Immature natural killer cell (primary cell): ENCODE data around the gene ACTC1. TPM values are rescaled to one million over a fixed set of nuclear protein-coding genes. Genes with fewer than 3 reads are reported as not detected.
"Not testable (repeated sequence)": the region's sequence is repeated elsewhere in the genome, so short reads cannot be mapped to it uniquely, and the experiment has no call there.

ENCODE experiments used
- DNase-seq, 3 donors: peaks; one replicate each; pipeline ENCODE4 v3.0.0; 2022; ENCODE audit warnings: mixed read lengths in 1 of 3
- H3K27ac Mint-ChIP-seq, 6 donors: one replicate each; pipeline ENCODE4 v1.8.0; 2020; ENCODE audit warnings: mixed read lengths in 6 of 6, mild to moderate bottlenecking in 5 of 6, inconsistent platforms in 4 of 6, moderate library complexity in 3 of 6
- H3K27me3 Mint-ChIP-seq, 3 donors: one replicate each; pipeline ENCODE4 v1.8.0; 2020 to 2021; ENCODE audit warnings: low read depth in 3 of 3, mild to moderate bottlenecking in 3 of 3, mixed read lengths in 3 of 3, moderate library complexity in 3 of 3, inconsistent platforms in 1 of 3
- H3K36me3 Mint-ChIP-seq, 3 donors: one replicate each; pipeline ENCODE4 v1.8.0; 2020; ENCODE audit warnings: mixed read lengths in 3 of 3, inconsistent platforms in 2 of 3, mild to moderate bottlenecking in 2 of 3
- H3K4me1 Mint-ChIP-seq, 2 donors: one replicate each; pipeline ENCODE4 v1.8.0; 2020; ENCODE audit warnings: inconsistent platforms in 2 of 2, mild to moderate bottlenecking in 2 of 2, mixed read lengths in 2 of 2, moderate library complexity in 1 of 2
- H3K4me3 Mint-ChIP-seq, 5 donors: one replicate each; pipeline ENCODE4 v1.8.0; 2020; ENCODE audit warnings: mild to moderate bottlenecking in 5 of 5, mixed read lengths in 5 of 5, inconsistent platforms in 3 of 5, moderate library complexity in 3 of 5
- H3K9me3 Mint-ChIP-seq, 6 donors: one replicate each; pipeline ENCODE4 v1.8.0; 2020; ENCODE audit warnings: mild to moderate bottlenecking in 6 of 6, mixed read lengths in 6 of 6, inconsistent platforms in 4 of 6, moderate library complexity in 3 of 6
- polyA plus RNA-seq, 3 donors: library from polyadenylated mRNA; unstranded; fragments of 300-500 nt; fragmentation: Illumina TruSeq; gene quantifications; one replicate each; pipeline ENCODE4 v1.2.3, GENCODE V29; 2021

The ACTC1 gene
- polyA plus RNA-seq, 3 donors from 2014 or later = not detected

DNA sequence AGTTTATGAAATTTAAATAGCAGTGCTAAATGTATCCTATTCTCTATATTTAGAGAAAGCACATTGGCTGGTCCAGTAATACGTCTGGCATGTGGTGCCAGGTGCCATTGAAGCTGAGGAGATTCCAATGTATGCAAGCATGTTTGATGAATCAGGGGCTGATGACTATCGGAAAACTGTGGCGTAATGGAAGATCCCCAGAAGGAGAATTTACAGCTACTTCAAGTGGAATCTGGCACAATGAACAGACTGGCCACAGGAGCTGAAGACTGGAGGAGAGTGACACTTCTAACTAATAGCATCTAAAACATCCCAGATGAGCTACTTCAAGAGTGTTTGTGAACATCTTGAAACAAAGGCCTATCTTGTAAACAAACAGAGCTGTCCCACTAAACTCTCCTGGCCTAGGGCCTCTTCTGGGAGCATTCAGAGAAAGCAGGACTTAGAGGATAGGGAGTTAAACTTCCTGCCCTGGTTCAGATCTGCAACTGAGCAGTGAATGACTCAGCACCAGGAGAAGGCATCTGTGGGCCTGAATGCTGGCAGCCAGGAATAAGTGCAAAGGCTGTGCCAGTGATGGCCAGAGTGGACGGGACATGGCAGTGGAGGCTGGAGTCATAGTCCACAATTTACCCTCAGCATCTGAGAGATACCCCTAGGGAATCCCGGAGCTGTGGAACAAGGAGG, 15.2 kb upstream of the ACTC1 start:
- Mint-ChIP-seq H3K27me3 (peaks cover 4 to 19% (median 7%) of the 10 kb centered on the region in 3 donors), H3K4me1 (no peaks in the 10 kb centered on the region), H3K4me3 (no peak overlapping the region), H3K36me3 (no peaks in the 10 kb centered on the region), H3K27ac (no peak overlapping the region), H3K9me3 (peaks cover 0 to 9% (median 0%) of the 10 kb centered on the region in 6 donors)
- no peak for DNase-seq

DNA sequence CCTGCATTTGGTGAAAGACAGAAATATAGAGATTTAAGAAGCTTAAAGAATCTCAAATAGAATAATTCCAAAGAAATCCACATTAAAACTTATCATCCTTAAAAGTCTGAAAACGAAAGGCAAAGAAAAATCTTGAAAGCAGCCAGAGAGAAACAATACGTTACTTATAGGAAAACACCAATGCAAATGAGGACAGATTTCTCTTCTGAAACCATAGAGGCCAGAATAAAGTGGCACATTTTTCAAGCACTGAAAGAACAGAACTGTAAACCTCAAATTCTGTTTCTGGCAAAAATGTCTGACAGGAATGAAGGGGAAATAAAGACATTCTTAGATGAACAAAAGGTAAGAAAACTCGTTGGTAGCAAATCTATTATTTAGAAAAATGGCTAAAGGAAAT, 13.8 kb upstream of the ACTC1 start:
- Mint-ChIP-seq H3K4me3 (no peak overlapping the region), H3K9me3 (peaks cover 0 to 9% (median 0%) of the 10 kb centered on the region in 6 donors), H3K27me3 (peaks cover 4 to 17% (median 7%) of the 10 kb centered on the region in 3 donors), H3K4me1 (no peaks in the 10 kb centered on the region), H3K27ac (no peak overlapping the region), H3K36me3 (no peaks in the 10 kb centered on the region)
- no peak for DNase-seq

DNA sequence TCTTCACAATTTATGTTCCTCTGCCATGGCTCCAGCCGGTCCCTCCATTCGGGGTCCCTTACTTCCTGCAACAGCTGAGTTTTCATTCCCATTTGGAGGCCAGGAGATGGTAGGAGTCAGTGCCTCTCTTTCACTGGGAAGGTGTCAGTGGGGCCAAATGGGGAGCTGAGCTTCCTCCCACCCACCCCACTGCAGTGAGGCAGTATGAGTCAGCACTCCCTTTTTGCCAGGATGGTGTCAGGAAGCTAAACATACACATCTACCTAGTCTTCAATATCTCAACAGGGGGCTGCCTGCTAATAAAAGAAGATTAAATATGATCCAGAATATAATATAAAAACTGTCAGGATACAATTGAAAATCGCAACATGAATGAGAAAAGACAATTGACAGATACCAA, 12.7 kb upstream of the ACTC1 start:
- Mint-ChIP-seq H3K27me3 (peaks cover 2 to 17% (median 8%) of the 10 kb centered on the region in 3 donors), H3K9me3 (peaks cover 0 to 9% (median 0%) of the 10 kb centered on the region in 6 donors), H3K4me1 (no peaks in the 10 kb centered on the region), H3K4me3 (no peak overlapping the region), H3K36me3 (no peaks in the 10 kb centered on the region), H3K27ac (no peak overlapping the region)
- DNase-seq = no peak

DNA sequence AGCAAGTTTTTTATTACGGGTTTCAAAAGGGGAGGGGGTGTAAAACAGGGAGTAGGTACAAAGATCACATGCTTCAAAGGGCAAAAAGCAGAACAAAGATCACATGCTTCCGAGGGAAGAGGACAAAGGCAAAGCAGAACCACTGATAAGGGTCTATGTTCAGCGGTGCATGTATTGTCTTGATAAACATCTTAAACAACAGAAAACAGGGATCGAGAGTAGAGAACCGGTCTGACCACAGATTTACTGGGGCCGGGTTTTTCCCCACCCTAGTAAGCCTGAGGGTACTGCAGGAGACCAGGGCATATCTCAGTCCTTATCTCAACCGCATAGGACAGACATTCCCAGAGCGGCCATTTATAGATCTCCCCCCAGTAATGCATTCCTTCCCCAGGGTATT, 11.9 kb upstream of the ACTC1 start:
- H3K9me3 Mint-ChIP-seq, H3K4me1 Mint-ChIP-seq, DNase-seq, H3K27ac Mint-ChIP-seq, H3K36me3 Mint-ChIP-seq, H3K4me3 Mint-ChIP-seq: not testable (repeated sequence)
- H3K27me3 Mint-ChIP-seq = peaks cover 5 to 17% (median 8%) of the 10 kb centered on the region in 3 donors

DNA sequence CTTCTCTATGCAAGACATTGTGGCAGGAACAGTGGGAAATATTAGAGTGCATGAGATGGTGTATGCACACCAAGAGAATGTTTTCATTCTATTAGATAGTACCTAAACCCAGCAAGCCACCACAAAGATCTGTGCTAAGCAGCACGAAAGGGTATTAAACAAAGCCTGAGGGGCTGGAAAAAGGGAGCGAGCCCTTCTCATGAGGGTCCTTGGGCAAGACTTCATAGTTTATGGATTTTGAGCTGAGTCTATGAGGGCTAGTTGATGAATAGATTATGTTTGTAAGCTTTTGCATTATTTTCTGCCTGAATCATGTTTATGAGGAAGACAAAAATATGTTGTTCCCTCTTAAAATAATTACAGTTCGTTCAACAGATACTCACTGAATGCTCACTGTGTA, 9.4 kb upstream of the ACTC1 start:
- Mint-ChIP-seq H3K36me3 (no peaks in the 10 kb centered on the region), H3K27ac (no peak overlapping the region), H3K4me1 (no peaks in the 10 kb centered on the region), H3K4me3 (no peak overlapping the region), H3K27me3 (peaks cover 3 to 22% (median 5%) of the 10 kb centered on the region in 3 donors), H3K9me3 (peaks cover 0 to 9% (median under 1%) of the 10 kb centered on the region in 6 donors)
- DNase-seq = no peak

DNA sequence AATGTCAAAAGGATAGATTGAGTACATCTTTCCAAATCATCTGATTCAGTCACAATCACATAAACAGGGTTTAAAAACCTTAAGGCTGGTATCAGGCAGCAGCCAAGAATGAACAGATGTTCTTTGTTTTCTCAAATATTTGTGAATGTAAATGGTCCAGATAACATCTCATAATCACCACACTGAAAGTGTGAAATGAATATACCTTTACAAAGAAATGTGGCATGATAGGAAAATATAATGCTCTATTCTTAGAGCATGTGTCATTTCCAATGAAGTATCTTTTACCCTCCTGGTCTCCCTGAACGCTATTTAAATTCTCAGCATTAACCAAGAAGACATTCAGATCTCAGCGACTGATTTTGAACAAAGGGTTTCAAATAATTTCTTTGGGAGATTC, 8.8 kb upstream of the ACTC1 start:
- H3K27ac Mint-ChIP-seq = no peak overlapping the region
- peaks cover 3 to 22% (median 5%) of the 10 kb centered on the region in 3 donors for H3K27me3 Mint-ChIP-seq
- peaks cover 0 to 9% (median under 1%) of the 10 kb centered on the region in 6 donors for H3K9me3 Mint-ChIP-seq
- no peak overlapping the region for H3K4me3 Mint-ChIP-seq
- no peaks in the 10 kb centered on the region for H3K36me3 Mint-ChIP-seq
- DNase-seq = no peak
- no peaks in the 10 kb centered on the region for H3K4me1 Mint-ChIP-seq

DNA sequence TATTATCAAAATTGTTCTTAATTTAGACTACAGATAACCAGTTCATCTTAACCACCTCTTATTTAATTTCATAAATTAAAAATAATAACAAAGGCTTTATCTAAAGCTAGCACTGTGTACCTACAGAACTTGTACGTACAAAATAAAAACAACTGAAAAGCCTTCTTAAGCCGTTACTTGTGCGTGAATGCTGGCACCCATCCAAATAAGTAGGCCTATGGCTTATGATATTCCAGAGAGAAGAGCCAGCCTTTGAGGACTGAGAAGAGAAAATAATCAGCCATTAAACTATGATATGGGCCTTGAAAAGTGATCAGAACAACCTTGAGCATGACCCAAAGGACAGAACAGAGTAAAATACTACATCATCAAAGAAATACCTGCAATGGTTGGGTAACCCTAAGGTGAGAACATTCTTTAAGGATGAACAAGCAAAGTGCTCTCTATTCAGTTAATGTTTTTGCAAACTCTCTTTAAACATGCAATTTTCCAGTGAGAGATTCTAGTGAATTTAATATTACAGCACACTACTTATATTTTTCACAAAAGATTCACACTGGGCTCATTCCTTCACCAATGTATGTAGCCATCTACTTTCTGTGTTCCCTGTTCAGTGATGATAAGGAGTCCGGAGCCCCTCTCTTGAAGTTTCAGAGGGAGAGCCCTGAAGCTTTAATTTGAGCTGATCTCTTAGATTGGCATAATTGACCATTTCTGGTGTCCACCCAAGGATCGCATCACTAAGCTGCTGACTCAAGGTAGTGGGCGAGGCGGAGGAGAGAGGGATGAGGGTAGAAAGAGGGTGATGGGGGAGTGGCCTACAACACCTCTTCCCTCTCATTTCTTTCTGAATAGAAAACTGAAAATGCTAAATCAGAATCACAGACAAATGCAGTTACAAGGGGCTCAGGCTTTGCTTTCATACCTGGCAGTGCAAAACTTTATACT, 7.7 kb upstream of the ACTC1 start:
- no peaks in the 10 kb centered on the region for H3K36me3 Mint-ChIP-seq
- peaks cover 0 to 9% (median under 1%) of the 10 kb centered on the region in 6 donors for H3K9me3 Mint-ChIP-seq
- peaks cover 3 to 20% (median 8%) of the 10 kb centered on the region in 3 donors for H3K27me3 Mint-ChIP-seq
- DNase-seq = no peak
- no peak overlapping the region for H3K27ac Mint-ChIP-seq
- no peaks in the 10 kb centered on the region for H3K4me1 Mint-ChIP-seq
- no peak overlapping the region for H3K4me3 Mint-ChIP-seq

DNA sequence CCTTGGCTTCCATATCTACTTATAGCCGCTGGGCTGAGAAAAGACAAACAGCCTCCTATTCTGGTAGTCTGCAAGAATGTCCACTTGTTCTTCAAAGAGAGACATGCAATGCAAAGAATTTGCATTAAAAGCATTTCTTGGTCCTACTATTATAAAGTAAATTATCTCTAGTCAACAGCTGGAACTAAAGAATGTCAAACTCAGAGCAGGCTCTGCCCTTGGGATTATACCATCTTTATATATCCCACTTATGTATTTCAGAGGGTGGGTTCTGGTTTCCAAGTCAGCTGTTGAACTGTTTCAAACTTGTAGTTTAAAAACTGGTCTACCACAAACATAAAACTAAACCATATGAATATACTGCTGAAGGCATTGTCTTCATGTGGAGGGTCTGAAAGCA, 7.0 kb upstream of the ACTC1 start:
- peaks cover 0 to 9% (median under 1%) of the 10 kb centered on the region in 6 donors for H3K9me3 Mint-ChIP-seq
- H3K4me1 Mint-ChIP-seq = no peaks in the 10 kb centered on the region
- H3K36me3 Mint-ChIP-seq = no peaks in the 10 kb centered on the region

DNA sequence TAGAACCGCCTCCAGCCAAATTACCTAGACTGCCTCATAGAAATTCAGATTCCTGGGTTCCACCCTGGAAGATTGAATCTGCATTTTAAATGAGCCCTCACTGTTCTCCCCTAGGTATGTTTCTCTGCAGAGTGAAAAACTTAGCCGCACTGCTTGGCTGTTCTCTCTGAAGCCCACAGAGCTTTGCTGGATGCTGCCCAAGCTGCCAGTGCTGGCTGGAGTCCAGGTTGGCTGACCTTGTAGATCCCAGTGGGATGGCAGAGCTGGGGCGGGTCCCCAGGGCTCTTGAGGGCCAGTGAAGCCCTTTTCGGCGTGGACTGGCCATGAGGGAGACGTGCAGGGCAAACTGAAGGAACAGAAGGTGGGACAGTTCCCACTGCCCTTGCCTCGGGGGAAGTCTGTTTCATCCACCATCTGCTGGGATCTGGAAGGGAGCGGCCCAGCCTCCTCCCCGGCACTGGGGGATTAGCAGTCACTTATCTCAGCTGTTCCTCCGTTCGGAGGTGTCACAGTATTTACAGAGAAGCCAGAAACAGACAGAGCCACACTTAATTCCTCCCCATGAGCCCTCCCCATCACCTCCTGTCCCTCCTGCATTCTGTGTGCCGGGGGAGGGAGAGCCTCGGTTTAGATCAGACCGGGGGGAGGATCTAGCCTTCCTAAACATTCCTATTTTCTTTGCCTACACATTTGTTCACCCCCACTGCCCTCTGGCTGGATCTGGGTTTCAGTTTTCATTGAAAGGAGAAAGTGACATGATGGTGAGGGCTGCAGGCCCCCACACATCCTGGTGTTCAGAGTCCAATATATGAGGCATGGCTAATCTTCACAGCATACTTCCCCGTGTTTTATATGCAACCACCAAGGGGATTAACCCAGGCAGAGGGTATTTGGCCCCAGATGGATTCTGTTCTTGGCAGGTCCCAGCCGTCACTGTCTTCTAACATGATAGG, 4.1 kb upstream of the ACTC1 start:
- Mint-ChIP-seq H3K4me1 (no peaks in the 10 kb centered on the region), H3K27ac (no peak overlapping the region), H3K27me3 (peaks cover 6 to 13% (median 6%) of the 10 kb centered on the region in 3 donors), H3K4me3 (no peak overlapping the region), H3K9me3 (peaks cover 0 to 2% (median 0%) of the 10 kb centered on the region in 6 donors), H3K36me3 (no peaks in the 10 kb centered on the region)
- DNase-seq = no peak

More for the DNA sequence above, 7.0 kb upstream of the ACTC1 start:
- H3K27ac Mint-ChIP-seq = no peak overlapping the region
- peaks cover 4 to 14% (median 8%) of the 10 kb centered on the region in 3 donors for H3K27me3 Mint-ChIP-seq
- no peak for DNase-seq
- H3K4me3 Mint-ChIP-seq = no peak overlapping the region

DNA sequence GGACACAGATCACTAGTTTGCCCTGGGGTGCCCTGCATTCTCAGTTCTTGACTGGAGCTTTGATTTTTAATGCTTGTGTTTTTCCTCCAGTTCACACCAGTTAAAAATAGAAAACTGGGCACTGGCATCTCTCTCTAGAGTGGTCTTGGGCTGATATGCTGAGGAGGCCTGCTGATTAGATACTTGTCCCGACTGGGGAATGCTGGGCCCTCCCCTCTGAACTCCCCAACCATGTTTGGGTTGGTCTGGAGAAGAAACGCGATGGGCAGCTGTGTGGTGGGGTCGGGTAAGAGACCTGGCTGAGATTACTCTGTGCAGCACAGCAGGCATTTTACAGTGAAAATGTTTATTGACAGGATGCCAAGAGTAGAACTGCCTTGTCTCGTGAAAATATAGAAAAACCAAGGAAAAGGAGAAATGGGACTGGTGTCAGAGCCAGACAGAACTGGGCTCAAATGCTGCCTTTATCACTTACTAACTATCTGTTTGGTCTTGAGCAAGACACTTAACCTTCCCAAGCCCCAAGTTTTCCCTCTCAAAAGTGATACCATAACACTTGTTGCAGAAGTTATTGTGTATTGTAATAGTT, 1.6 kb upstream of the ACTC1 start:
- DNase-seq = no peak
- Mint-ChIP-seq H3K4me3 (no peak overlapping the region), H3K4me1 (no peaks in the 10 kb centered on the region), H3K9me3 (peaks cover 0 to 2% (median 0%) of the 10 kb centered on the region in 6 donors), H3K36me3 (no peaks in the 10 kb centered on the region), H3K27me3 (peaks cover 3 to 14% (median 7%) of the 10 kb centered on the region in 3 donors), H3K27ac (no peak overlapping the region)

DNA sequence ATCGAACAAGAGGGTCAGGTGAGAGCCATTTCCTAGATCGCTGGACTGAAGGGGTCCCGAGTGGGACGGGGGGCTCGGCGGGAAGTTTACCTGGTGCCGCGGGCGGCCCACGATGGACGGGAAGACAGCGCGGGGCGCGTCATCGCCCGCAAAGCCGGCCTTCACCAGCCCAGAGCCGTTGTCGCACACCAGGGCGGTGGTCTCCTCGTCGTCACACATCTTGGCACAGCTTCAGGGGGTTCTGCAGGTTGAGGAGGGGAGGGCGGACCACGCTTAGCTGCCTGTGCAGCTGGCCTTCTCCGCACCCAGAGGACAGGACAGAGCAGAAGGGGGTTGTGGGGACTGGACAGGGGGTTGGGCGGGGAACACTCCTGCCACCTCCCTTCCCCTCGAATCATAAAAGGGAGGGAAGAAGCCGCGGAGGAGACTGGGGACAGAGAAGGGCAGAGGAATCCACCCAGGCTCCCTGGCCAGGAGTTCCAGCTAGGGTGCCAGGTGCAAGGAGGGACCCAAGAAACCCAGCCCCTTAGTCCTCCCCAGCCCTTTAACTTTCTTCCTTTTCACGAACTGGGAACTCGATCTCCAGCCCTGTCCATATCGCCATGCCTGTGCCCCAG, 651 bp downstream of the ACTC1 start:
- no peaks in the 10 kb centered on the region for H3K4me1 Mint-ChIP-seq
- no peaks in the 10 kb centered on the region for H3K9me3 Mint-ChIP-seq
- DNase-seq = no peak
- peaks cover 3 to 7% (median 7%) of the 10 kb centered on the region in 3 donors for H3K27me3 Mint-ChIP-seq
- no peak overlapping the region for H3K4me3 Mint-ChIP-seq
- no peaks in the 10 kb centered on the region for H3K36me3 Mint-ChIP-seq
- no peak overlapping the region for H3K27ac Mint-ChIP-seq

DNA sequence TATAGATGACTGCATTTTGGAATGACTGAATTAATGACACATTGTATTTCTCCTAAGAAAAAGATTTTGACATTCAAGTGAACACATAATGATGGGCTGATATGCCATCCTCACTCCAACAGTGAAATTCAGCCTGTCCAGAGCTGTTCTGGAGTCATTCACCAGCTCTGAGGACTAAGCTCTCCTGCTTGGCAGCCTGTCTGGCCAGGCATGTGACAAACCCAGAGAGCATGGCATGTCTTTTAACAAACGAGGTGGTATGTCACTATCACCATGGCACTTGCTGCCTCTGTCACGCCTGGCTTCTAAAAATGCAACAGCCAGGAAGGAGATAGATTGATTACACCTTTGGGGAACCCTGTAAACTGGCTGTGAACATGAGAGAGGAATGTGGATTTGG, 1.4 kb downstream of the ACTC1 start:
- peaks cover 3 to 9% (median 6%) of the 10 kb centered on the region in 3 donors for H3K27me3 Mint-ChIP-seq

DNA sequence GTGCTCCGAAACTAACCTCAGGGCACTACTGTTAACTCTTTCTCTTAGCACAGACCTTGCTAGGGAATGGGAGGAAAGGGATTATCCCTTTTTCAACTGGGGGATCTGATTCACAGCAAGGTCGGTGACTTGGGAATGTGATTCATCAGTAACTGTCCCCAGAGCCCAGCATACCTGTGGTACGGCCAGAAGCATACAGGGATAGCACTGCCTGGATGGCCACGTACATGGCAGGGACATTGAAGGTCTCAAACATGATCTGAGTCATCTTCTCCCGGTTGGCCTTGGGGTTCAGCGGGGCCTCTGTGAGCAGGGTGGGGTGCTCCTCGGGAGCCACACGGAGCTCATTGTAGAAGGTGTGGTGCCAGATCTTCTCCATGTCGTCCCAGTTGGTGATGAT, 2.3 kb downstream of the ACTC1 start:
- no peaks in the 10 kb centered on the region for H3K36me3 Mint-ChIP-seq
- H3K4me1 Mint-ChIP-seq = no peaks in the 10 kb centered on the region
- no peak for DNase-seq
- H3K4me3 Mint-ChIP-seq = no peak overlapping the region
- peaks cover 3 to 6% (median 6%) of the 10 kb centered on the region in 3 donors for H3K27me3 Mint-ChIP-seq
- H3K9me3 Mint-ChIP-seq = no peaks in the 10 kb centered on the region
- no peak overlapping the region for H3K27ac Mint-ChIP-seq

More for the DNA sequence above, 1.4 kb downstream of the ACTC1 start:
- no peaks in the 10 kb centered on the region for H3K4me1 Mint-ChIP-seq
- no peak overlapping the region for H3K27ac Mint-ChIP-seq
- DNase-seq = no peak
- no peaks in the 10 kb centered on the region for H3K9me3 Mint-ChIP-seq
- no peaks in the 10 kb centered on the region for H3K36me3 Mint-ChIP-seq
- no peak overlapping the region for H3K4me3 Mint-ChIP-seq
